Stomach (tissue), 9 donors: Measurements from ENCODE around the gene GDF11. TPM values are rescaled to one million over a fixed set of nuclear protein-coding genes. Genes with fewer than 3 reads are reported as not detected.
A peak's percentile ranks its signal among the peaks of the same experiment; 100 is the strongest.

ENCODE experiments used
- DNase-seq, 2 donors: peaks; one replicate each; pipeline versions ENCODE4 v3.0.0 to v3.0.0-alpha.2; 2013 to 2019
- H3K27ac ChIP-seq, 5 donors: fragments of 200-600 bp in 4 of 5; sonication (generic) in 4 of 5; one replicate each; pipeline ENCODE4 v1.5.1; 2013 to 2019; ENCODE audit warnings: mild to moderate bottlenecking in 1 of 5, moderate library complexity in 1 of 5
- H3K27me3 ChIP-seq, 3 donors: fragments of 200-600 bp; sonication (generic); one replicate each; pipeline ENCODE4 v1.5.1; 2017 to 2019; ENCODE audit warnings: mixed run types in 1 of 3
- H3K36me3 ChIP-seq, 4 donors: fragments of 200-600 bp; sonication (generic); 1 replicate in 3 of 4; 2 replicates in 1 of 4; pipeline ENCODE4 v1.5.1; 2016 to 2019
- H3K4me1 ChIP-seq, 4 donors: fragments of 200-600 bp; sonication (generic); one replicate each; pipeline ENCODE4 v1.5.1; 2016 to 2019
- H3K4me3 ChIP-seq, 4 donors: fragments of 200-600 bp; sonication (generic) in 3 of 4; one replicate each; pipeline ENCODE4 v1.5.1; 2016 to 2019; ENCODE audit warnings: mild to moderate bottlenecking in 1 of 4
- H3K9me3 ChIP-seq, 4 donors: fragments of 200-600 bp; sonication (generic); one replicate each; pipeline ENCODE4 v1.5.1; 2016 to 2019
- EP300 ChIP-seq: sonication (generic); formaldehyde crosslinking; IDR thresholded peaks from one replicate; pipeline ENCODE4 v1.6.1; 2017; ENCODE audit warnings: antibody characterized with exemption
- POLR2A ChIP-seq, 4 donors: fragments of 450-650 bp; IDR thresholded peaks; one replicate each; pipeline ENCODE4 v1.6.1; 2016; ENCODE audit warnings: antibody characterized with exemption in 4 of 4, control low read depth in 2 of 4, mild to moderate bottlenecking in 1 of 4, moderate library complexity in 1 of 4
- POLR2AphosphoS5 ChIP-seq, 3 donors: sonication (generic); formaldehyde crosslinking; IDR thresholded peaks; one replicate each; pipeline ENCODE4 v1.6.1; 2016; ENCODE audit warnings: antibody characterized with exemption in 3 of 3
- WGBS, 5 donors: extraction: QIAGEN DNeasy Blood & Tissue Kit in 3 of 5; methylation state at CpG; one replicate each; pipeline versions ENCODE4 v1.1.5 to v1.1.7; 2013 to 2018; 5-methylcytosine and 5-hydroxymethylcytosine counted together
- intact Hi-C: fragments of 100-400 bp; cut with DNase I; formaldehyde crosslinking; loops from one replicate; pipeline ENCODE4 v1.15.1; 2023; ENCODE audit warnings: low total_unique reads
- polyA plus RNA-seq, 3 donors: library from polyadenylated mRNA; stranded (reverse); fragments of 200-250 nt; gene quantifications; one replicate each; pipeline ENCODE4 v1.2.3, GENCODE V29; 2013
- total RNA-seq, 5 donors: library from RNA; depleted of rRNA; stranded (reverse); fragments of >200 nt; gene quantifications; one replicate each; pipeline versions ENCODE4 v1.1.0 to v1.2.3, GENCODE V29; 2014 to 2016
- TF ChIP-seq, protein P1 (sequence below), 7 experiments: fragments of 450-650 bp in 4 of 7; fragments of 200-600 bp in 3 of 7; sonication (generic) in 3 of 7; IDR thresholded peaks; one replicate each; pipeline ENCODE4 v1.5.1; 2016 to 2019; ENCODE audit warnings: antibody characterized with exemption in 7 of 7, control low read depth in 2 of 7, mild to moderate bottlenecking in 1 of 7
- donor health status: healthy with polysubstance abuse.
- donor health status: Bipolar disorder and iron deficiency.
- donor health status: healthy.

Gene GDF11
- total and polyA plus RNA-seq, 8 donors = 0.29 to 6.5 (median 2.6) TPM

DNA sequence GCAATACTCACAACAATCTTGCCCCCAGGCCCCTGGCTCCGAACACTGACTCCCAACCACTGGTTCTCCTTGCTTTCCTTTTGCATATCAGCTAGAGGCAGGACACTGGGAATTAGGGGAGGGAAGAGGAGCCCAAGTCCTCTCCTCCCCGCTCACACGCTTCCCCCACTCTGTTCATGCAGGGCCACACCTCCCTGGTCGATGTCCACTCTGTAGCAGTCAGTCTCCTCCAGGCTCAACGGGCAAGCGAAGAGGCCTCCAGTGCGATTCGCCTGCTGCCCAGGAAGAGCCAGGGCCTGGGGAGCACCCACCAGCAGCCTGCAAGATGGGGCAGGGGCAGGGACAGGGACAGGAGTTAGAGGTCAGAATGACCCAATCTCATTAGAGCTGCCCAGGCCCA lies 40.1 kb upstream of the GDF11 start:
- H3K27me3 ChIP-seq = peaks cover 0 to 17% (median 0%) of the 10 kb centered on the region in 3 donors
- H3K4me1 ChIP-seq = peaks cover 5 to 47% (median 30%) of the 10 kb centered on the region in 4 donors

DNA sequence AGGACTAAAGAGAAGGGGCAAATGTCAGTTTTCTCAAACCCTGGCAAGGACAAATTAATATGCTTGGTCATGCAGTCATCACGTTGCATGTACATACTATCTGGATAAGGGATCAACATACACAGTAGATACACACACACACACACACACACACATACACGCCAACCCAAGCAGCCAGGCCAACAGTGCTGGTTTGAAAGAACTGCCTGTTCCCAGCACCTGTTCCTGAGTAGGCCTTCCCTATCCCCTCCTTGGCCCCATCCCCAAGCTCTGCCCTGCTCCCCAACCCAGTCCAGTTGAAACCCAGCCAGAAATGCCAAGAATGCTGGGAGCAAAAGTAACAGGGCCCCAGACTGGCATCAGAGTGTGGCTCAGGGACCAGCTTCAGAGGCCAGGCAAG lies 39.6 kb upstream of the GDF11 start:
- DNase-seq = peak; percentile 37 to 48
- Histone ChIP-seq H3K27ac (peak overlapping the region in 4 of 5 donors; percentile 20 to 89 (median 82)), H3K9me3 (no peaks in the 10 kb centered on the region), H3K4me1 (peaks cover 10 to 52% (median 34%) of the 10 kb centered on the region in 4 donors), H3K4me3 (peak overlapping the region in 3 of 4 donors; percentile 19 to 79 (median 68)), H3K27me3 (peaks cover 0 to 21% (median 0%) of the 10 kb centered on the region in 3 donors), H3K36me3 (peaks cover 0 to 11% (median 0%) of the 10 kb centered on the region in 4 donors)
- intact Hi-C loops = no loop called here
- no peak for TF ChIP-seq EP300
- peak in 1 of 3 donors; percentile 31 for TF ChIP-seq POLR2AphosphoS5 (IDR thresholded peaks at IDR 0.05)
- WGBS, 5 donors = 38 to 61% (median 46%) methylated on average over 2 of the region's 2 CpGs

More for the DNA sequence above, 40.1 kb upstream of the GDF11 start:
- TF ChIP-seq, protein P1, sequence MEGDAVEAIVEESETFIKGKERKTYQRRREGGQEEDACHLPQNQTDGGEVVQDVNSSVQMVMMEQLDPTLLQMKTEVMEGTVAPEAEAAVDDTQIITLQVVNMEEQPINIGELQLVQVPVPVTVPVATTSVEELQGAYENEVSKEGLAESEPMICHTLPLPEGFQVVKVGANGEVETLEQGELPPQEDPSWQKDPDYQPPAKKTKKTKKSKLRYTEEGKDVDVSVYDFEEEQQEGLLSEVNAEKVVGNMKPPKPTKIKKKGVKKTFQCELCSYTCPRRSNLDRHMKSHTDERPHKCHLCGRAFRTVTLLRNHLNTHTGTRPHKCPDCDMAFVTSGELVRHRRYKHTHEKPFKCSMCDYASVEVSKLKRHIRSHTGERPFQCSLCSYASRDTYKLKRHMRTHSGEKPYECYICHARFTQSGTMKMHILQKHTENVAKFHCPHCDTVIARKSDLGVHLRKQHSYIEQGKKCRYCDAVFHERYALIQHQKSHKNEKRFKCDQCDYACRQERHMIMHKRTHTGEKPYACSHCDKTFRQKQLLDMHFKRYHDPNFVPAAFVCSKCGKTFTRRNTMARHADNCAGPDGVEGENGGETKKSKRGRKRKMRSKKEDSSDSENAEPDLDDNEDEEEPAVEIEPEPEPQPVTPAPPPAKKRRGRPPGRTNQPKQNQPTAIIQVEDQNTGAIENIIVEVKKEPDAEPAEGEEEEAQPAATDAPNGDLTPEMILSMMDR (IDR thresholded peaks at IDR 0.05) = no peak
- TF ChIP-seq EP300 = no peak
- TF ChIP-seq POLR2A (IDR thresholded peaks at IDR 0.05) = no peak
- TF ChIP-seq POLR2AphosphoS5 (IDR thresholded peaks at IDR 0.05) = no peak
- peaks cover 0 to 15% (median under 1%) of the 10 kb centered on the region in 4 donors for H3K36me3 ChIP-seq
- WGBS, 5 donors = 69 to 92% (median 87%) methylated on average over 8 of the region's 8 CpGs
- H3K4me3 ChIP-seq = peak overlapping the region in 1 of 4 donors; percentile 79
- H3K9me3 ChIP-seq = no peaks in the 10 kb centered on the region
- H3K27ac ChIP-seq = peak overlapping the region in 3 of 5 donors; percentile 47 to 89 (median 83)
- DNase-seq = no peak
- intact Hi-C loops = no loop called here

DNA sequence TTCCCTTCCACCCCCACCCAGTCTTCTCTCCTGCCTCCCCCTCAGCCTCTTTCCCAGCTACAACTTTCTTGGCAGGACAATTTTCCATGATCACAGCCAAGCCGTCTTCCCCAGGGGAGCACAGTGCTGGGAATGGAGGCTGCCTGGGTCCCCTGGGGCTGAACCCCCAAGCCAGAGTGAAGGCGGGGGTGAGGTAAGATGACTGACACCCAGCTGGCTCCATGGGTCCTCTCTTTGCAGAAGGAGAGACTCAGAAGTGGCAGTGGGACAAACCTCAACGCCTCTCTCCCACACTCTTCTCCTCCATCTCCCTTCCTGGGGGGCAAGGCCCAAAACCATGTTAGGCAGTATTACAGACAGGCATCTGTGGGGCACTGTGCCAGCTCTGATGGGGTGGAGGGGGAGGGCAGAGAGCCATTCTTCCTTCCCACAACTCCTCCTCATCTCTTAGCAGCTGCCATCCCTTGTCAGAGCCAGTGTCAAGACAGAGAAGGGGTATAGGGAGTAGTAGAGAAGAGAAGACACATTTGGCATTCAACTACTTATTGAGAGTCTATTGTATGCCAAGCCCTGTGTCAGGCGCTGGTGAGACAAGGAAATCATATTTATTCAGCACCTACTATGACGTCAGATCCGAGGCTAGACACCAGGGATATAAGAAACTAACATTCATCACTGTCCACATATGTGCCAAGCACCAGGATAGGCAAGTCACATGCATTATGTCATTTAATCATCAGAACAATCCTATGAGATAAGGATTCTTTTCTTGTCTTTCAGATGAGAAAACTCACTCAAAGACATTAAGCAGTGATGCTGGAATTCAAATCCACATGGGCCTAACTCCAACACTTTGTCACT lies 38.8 kb upstream of the GDF11 start:
- Histone ChIP-seq H3K27ac (peak overlapping the region in 4 of 5 donors; percentile 20 to 89 (median 82)), H3K4me3 (peak overlapping the region; percentile 9 to 79 (median 68)), H3K9me3 (no peaks in the 10 kb centered on the region), H3K4me1 (peaks cover 18 to 59% (median 42%) of the 10 kb centered on the region in 4 donors), H3K36me3 (peaks cover 0 to 9% (median 0%) of the 10 kb centered on the region in 4 donors), H3K27me3 (peaks cover 0 to 27% (median 0%) of the 10 kb centered on the region in 3 donors)
- DNase-seq = peak in 1 of 2 donors; percentile 42
- TF ChIP-seq POLR2AphosphoS5 (IDR thresholded peaks at IDR 0.05) (no peak), POLR2A (IDR thresholded peaks at IDR 0.05) (no peak)
- TF ChIP-seq, protein P1 (IDR thresholded peaks at IDR 0.05) = no peak
- WGBS, 5 donors = 63 to 70% (median 69%) methylated on average over 6 of the region's 6 CpGs
- intact Hi-C loops = no loop called here

DNA sequence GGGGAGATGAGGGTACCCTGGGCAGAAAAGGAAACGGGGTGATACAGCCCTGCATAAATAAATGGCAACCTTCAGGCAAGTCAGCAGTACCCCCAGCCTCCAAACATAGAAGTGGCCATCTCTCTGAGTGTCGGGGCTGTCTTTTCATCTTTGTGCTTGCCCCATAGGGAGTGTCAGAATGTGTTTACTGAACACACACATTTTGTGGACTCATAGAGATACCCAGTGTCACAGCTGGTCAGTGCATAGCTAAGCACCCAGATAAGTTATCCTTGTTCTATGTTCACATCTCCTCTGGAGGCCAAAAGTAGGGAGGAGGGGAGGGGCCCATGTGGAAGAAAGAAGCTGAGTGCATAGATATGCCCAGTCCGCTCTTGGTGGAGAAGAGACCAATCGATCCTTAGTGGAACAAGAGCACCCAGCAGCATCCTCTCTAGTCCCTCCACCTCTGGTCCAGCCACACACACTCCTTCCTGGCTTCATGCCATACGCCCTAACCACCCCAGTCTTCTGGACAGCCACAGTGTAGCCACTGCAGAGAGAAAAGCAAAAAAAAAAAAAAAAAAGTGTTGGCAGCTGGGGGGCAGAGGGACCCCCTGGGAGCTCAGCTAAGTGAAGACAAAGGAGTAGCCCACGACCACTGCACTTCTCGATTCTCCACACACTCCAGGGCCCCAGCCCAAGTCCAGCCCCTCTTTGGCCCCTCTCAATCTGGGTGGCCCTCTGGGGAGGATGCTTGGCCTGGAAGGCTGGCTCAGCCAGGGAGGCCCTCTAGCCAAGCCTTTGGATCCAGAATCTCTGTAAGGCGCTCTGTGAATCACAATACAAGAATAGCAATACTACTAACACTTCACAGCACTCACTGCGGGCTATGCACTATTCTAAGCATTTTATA lies 37.9 kb upstream of the GDF11 start:
- TF ChIP-seq POLR2AphosphoS5 (IDR thresholded peaks at IDR 0.05) = no peak
- WGBS, 5 donors = 47 to 68% (median 64%) methylated on average over 9 of the region's 9 CpGs
- Histone ChIP-seq H3K9me3 (no peaks in the 10 kb centered on the region), H3K36me3 (peaks cover 0 to 9% (median 0%) of the 10 kb centered on the region in 4 donors), H3K4me3 (peak overlapping the region; percentile 9 to 79 (median 68)), H3K4me1 (peaks cover 22 to 66% (median 45%) of the 10 kb centered on the region in 4 donors), H3K27ac (peak overlapping the region in 4 of 5 donors; percentile 75 to 89 (median 82)), H3K27me3 (peaks cover 0 to 34% (median 0%) of the 10 kb centered on the region in 3 donors)
- DNase-seq = peak in 1 of 2 donors; percentile 46
- intact Hi-C loops = no loop called here
